GM18907 (cell line): ENCODE measurements around the gene SP1.
A peak's percentile ranks its signal among the peaks of the same experiment; 100 is the strongest.
"Not testable (repeated sequence)": the region's sequence is repeated elsewhere in the genome, so short reads cannot be mapped to it uniquely, and the experiment has no call there.

Source experiments
- ATAC-seq: cut with Tn5 transposase; IDR thresholded peaks from one replicate; pipeline ENCODE4 v1.9.1; 2021; ENCODE audit warnings: mild to moderate bottlenecking, moderate library complexity; ENCODE audit not compliant: unreplicated experiment

Gene SP1

GRCh38 chr12:53444593-53445325 lies 64.8 kb downstream of the SP1 start:
- not testable (repeated sequence) for ATAC-seq

GRCh38 chr12:53450936-53451335 lies 71.0 kb downstream of the SP1 start:
- ATAC-seq: no peak

- peak; percentile 95 for ATAC-seq
These were observed 71.7 kb downstream of the SP1 start, which contains the start of gene PCBP2 for GRCh38 chr12:53451661-53452158. Gene PCBP2 (plus strand): TSS chr12:53452102. CDS start chr12:53454801, 2,699 bp downstream.

DNA sequence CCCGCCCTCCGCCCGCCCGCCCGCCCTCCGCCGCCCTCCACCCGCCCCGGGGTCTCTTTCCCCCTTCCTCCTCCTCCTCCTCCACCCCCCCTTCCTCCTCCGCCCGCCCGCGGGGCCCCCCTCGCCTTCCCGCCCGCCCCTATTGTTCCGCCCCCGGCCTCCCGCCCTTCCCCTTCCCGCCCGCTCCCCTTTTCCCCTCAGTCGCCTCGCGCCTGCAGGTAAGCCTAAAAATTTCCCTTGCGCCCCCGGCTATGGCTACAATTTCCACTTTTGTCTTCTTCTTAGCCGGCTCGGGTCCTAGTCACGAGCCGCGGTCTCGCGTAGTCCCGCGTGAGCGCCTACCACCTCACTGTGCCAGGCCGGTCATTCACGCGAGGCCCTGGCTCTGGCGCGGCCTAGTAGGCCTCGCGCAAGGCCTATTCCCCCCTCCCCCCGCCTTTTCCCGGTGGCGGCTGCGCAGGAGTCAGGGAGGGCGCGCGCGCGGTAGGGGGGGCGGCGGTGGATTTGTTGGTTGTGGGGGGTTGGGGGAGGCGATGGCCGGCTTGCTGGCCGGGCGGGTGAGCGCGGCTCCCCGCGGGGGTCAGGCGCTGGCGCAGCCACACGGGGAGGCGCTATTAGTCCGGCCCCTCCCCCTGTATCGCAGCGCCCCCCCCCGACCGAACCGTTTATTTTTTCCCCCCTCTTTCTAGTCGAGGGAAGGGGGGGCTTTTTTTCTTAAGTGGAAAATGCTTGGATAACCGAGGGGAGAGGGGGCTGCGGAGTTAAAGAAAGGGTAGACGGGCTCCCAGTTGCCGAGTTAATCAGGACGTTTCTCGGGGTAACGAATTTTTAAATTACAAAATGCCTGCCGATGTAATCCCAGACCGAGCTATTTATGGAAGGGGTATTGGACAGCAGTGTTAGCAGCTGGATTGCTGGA lies 72.4 kb downstream of the SP1 start:
- ATAC-seq: no peak

GRCh38 chr12:53453953-53454640 lies 74.1 kb downstream of the SP1 start:
- ATAC-seq: no peak

DNA sequence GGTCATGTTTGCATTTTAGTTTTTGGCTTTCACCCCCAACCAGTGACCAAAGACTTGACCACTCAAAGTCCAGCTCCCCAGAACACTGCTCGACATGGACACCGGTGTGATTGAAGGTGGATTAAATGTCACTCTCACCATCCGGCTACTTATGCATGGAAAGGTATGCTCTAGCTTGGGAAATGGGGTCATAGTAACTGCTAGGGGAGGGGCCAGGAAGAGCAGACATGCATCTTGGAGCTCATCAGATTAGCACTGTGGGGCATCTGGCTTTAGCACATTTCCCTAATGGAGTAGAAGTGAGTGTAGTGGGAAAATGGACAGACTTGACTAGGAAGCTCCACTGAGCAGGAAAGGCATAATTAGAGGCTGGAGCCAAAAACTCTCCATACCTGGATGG lies 74.7 kb downstream of the SP1 start:
- no peak for ATAC-seq

DNA sequence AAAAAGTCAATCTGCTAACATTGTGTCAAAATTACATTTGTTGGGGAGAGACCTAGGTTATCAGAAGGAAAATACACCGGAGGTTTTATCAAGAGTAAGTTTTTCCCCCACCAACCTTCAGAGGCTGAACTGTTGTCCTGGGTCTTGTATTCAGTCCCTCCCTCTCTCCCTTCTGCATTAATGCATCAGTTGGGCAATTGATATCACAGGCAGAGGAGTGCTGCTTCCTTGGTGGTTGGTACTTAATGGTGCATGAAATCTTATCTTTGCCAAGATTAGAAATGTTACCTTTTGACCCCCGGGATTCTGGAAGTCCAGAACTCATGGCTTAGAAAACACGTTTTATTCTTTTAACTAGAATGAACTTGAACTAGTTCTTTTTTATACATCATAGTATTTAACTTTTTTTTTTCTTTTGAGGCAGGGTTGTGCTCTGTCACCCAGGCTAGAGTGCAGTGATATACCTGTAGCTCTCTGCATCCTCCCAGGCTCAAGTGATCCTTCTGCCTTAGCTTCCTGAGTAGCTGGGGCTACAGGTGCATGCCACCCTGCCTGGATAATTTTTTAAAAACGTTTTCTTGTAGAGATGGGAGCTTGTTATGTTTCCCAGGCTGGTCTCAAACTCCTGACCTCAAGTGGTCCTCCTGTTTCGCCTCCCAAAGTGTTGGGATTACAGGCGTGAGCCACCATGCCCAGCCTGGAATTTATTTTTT lies 76.8 kb downstream of the SP1 start:
- no peak for ATAC-seq

DNA sequence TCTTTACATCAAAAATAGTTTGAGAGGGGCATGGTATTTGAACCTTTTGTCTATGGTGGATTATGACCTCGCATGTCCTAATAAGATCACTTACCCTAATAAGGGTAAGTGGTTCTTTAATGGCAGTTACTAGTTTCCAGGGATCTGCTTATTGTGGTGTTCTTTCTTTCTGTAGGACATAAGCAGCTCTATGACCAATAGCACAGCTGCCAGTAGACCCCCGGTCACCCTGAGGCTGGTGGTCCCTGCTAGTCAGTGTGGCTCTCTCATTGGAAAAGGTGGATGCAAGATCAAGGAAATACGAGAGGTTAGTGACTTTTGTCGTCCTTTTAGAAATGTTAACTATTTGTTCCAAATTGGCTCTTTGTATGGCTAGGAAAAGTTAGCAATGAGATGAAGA lies 79.1 kb downstream of the SP1 start:
- no peak for ATAC-seq

- ATAC-seq: no peak
These were observed 81.1 kb downstream of the SP1 start for GRCh38 chr12:53461059-53461458.

- no peak for ATAC-seq
These were observed 81.6 kb downstream of the SP1 start for GRCh38 chr12:53461591-53461990.

GRCh38 chr12:53462935-53463334 lies 83.0 kb downstream of the SP1 start:
- no peak for ATAC-seq

DNA sequence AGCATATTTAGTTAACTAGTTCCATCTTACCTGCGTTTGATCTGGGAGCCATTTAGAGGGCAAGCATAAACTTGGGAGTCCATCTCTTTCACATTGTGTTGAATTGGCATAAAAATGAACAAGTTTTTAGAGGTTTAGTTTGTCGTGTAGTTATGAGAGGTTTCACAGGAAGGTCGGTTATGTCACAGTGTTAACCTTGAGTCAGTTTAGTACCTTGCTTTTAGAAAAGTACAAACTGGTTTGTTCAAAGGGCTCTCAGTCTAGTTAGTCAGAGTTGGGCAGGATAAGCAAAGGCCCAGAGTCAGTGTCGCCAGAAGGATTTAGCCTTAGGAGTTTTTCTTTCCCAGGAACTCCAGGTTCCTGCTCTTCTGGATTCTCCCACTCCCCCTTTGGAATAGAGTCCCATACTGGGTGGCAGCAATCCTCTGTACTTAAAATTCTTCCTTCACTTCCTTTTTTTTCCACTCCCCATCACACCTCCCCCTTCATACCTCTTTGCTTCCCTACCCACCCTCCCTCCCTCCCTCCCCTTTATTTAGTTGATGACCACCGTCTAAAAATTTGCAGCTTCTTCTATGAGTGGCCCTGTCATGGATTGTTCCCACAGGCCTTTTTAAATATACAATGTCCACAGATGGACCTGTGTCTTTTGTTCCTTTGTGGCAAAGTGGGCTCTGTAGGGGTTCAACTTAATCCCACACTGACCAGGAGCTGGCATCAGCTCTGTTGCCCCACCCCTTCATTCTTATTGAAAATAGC lies 84.0 kb downstream of the SP1 start:
- ATAC-seq: no peak

DNA sequence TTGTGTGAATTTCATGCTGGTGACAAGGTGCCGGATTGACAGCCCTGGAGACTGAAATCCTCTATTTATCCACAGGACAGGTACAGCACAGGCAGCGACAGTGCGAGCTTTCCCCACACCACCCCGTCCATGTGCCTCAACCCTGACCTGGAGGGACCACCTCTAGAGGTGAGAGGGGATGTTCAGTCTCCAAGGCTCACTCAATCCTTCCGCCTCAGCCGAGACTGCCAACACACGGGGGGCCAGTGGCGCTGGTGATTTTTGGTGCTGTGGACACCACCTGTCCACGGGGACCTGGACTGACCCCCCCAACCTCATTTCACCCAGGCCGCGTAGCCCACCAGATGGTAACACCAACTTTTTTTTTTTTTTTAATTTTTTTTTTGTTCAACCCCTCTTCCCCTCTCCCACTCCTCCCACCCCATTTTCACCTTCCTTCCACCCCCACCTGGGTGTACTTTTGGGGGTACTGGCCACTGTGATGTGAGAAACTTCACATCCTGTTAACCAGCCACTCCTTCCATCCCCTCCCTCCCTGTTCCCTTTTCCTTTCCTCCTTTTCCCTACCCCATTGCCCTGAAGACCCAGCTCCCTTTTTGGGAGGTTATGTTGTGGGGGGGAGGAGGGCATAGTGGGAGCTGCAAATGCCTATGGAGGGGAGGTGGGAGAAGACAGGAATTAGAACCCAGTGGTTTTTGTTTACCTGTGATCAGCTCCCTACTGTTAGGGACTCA lies 84.9 kb downstream of the SP1 start:
- no peak for ATAC-seq

- no peak for ATAC-seq
These were observed 85.7 kb downstream of the SP1 start for GRCh38 chr12:53465679-53466078.
